GM12801 (cell line): ENCODE data around the gene GPR75.

Experiments used
- CTCF ChIP-seq: IDR thresholded peaks from one replicate; pipeline ENCODE4 v1.5.1; 2011; ENCODE audit warnings: control low read depth; ENCODE audit not compliant: insufficient read length; ENCODE audit errors: extremely low read depth

GPR75 gene

DNA sequence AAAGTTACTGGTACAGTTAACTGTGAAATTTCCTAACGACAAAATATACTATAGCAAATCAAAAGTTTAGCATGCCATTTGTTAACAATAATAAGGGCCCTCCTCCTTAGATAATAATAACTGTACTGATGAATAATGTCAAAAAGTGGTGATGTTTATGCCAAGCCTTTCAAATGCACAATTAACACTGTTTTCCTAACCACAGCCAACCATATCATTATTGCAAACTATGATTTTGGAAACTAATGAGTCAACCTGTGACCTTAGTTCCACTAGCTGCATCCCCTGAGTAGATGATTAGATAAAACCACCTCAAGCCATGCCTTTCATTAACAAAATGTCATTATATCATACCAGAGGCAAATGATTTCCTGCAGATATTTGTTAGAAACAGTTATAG, 25.1 kb upstream of the GPR75 start:
- TF ChIP-seq CTCF, result no peak

DNA sequence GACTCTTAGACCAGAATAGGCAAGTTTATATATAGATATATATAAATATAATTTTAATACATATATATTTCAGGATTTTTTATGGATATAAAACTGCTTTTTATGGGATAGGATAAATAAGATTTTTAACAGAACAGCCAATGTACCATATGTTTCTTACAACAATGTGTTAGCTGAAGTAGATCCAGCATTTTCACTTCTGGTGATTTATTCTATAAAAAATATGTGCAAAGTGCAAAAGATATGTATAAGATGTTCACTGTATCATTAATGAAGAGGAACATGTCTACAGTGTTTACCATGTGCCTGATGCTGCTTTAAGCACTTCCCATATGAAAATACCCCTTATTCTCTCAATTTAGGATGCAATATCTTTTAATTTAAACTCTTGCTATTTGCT, 22.2 kb upstream of the GPR75 start:
- no peak for TF ChIP-seq CTCF

DNA sequence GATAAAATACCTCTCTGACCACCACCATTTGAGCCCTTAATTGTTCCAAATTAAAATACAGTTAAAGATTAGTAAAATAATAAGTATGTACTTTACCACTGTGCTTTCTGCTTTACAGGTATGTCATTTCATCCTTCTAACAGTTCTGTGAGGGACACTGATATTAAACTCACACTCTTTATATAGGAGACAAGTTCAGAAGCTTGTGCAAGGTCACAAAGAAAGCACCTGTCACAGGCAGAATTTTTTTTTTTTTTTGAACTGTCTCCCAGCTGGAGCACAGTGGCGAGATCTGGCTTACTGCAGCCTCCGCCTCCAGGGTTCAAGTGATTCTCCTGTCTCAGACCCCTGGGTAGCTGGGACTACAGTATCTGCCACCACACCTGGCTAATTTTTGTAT, 21.6 kb upstream of the GPR75 start:
- no peak for TF ChIP-seq CTCF

DNA sequence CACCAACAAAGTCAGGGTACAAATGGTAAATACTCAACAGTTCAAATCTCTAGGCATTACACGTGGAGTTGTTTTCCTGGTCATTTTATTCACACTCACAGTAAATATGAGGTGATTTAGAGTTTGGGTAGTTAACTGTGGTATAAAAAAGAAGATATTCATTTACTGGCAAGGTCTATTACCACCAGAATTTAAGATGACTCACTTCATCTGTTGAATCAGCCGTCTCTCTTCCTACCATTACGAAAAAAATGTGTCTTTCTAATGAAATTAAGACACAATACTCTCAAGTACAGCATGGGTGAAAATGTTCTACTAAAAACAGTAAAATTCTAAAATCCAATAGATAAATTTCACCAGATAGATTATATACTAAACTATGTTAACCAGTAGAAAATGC, 21.0 kb upstream of the GPR75 start:
- no peak for TF ChIP-seq CTCF

- no peak for TF ChIP-seq CTCF
Measured at GRCh38 chr2:53877556-53877955, 17.8 kb upstream of the GPR75 start.

- no peak for TF ChIP-seq CTCF
Measured at GRCh38 chr2:53877112-53877511, 17.3 kb upstream of the GPR75 start.

DNA sequence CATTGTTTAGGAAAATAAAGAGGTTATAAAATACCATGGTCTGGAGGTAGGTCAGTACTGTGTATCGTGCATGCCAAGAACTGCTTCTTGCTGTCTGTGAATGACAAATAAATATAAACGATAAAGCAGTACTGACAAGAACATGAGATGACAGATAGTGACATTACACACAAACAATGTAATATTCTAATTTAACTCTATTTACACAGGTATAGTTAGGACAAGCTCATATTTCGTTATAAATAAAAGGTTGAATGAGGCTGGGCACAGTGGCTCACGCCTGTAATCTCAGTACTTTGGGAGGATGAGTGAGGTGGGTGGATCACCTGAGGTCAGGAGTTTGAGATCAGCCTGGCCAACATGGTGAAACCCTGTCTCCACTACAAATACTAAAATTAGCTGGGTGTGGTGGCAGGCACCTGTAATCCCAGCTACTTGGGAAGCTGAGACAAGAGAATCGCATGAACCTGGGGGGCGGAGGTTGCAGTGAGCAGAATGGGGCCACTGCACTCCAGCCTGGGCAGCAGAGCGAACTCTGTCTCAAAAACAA, 14.7 kb upstream of the GPR75 start:
- TF ChIP-seq CTCF, result no peak

GRCh38 chr2:53867773-53868172, 8.0 kb upstream of the GPR75 start:
- TF ChIP-seq CTCF, result no peak
